OCI-LY7 (cell line): ENCODE data around the gene CCIN.

Experiments
- CTCF ChIP-seq: fragments of 200-600 bp; sonication (generic); conservative IDR thresholded peaks from 2 replicates; pipeline ENCODE4 v1.5.1; 2014; ENCODE audit warnings: mild to moderate bottlenecking, antibody characterized with exemption, low read length, moderate library complexity, mixed read lengths
- EZH2phosphoT487 ChIP-seq: fragments of 200-600 bp; sonication (generic); IDR thresholded peaks from 2 replicates; pipeline ENCODE4 v1.6.1; 2018; ENCODE audit warnings: low read depth, borderline replicate concordance, mild to moderate bottlenecking, mixed run types, antibody characterized with exemption, low read length, moderate library complexity, mixed read lengths

GRCh38 chr9:36126016-36126730 lies 43.0 kb upstream of the CCIN start:
- TF ChIP-seq CTCF = no peak
- no peak for TF ChIP-seq EZH2phosphoT487
